Lung (tissue), 12 donors: ENCODE measurements around the gene IL3RA. TPM values are rescaled to one million over a fixed set of nuclear protein-coding genes. Genes with fewer than 3 reads are reported as not detected.
A peak's percentile ranks its signal among the peaks of the same experiment; 100 is the strongest.

Experiments used
- ATAC-seq: fragments of 200-7000 bp; cut with Tn5 transposase; one replicate; pipeline ENCODE4 v1.9.1; 2020; ENCODE audit warnings: moderate number of reproducible peaks; ENCODE audit not compliant: insufficient read depth, low FRiP score
- DNase-seq, 3 donors: peaks; one replicate each; pipeline ENCODE4 v3.0.0-alpha.2; 2013 to 2017
- H3K27ac ChIP-seq, 2 donors: one replicate each; pipeline ENCODE4 v1.5.1; 2013; ENCODE audit warnings: mild to moderate bottlenecking in 2 of 2, moderate library complexity in 2 of 2, control low read depth in 1 of 2, inconsistent platforms in 1 of 2, low read depth in 1 of 2, low read length in 1 of 2
- H3K27me3 ChIP-seq, 3 donors: one replicate each; pipeline ENCODE4 v1.5.1; 2013; ENCODE audit warnings: low read length in 2 of 3; ENCODE audit not compliant: control insufficient read depth in 3 of 3, insufficient read depth in 3 of 3
- H3K36me3 ChIP-seq, 4 donors: one replicate each; pipeline ENCODE4 v1.5.1; 2013; ENCODE audit warnings: low read length in 4 of 4, mild to moderate bottlenecking in 1 of 4, moderate library complexity in 1 of 4; ENCODE audit not compliant: control insufficient read depth in 4 of 4, insufficient read depth in 4 of 4
- H3K4me1 ChIP-seq, 5 donors: one replicate each; pipeline ENCODE4 v1.5.1; 2013; ENCODE audit warnings: low read length in 5 of 5, mild to moderate bottlenecking in 2 of 5, moderate library complexity in 1 of 5; ENCODE audit not compliant: control insufficient read depth in 5 of 5, insufficient read depth in 5 of 5
- H3K4me3 ChIP-seq: one replicate; pipeline ENCODE4 v1.5.1; 2013; ENCODE audit warnings: mild to moderate bottlenecking, control low read depth, moderate library complexity
- H3K9ac ChIP-seq, 2 donors: one replicate each; pipeline ENCODE4 v1.5.1; 2013; ENCODE audit warnings: low read length in 2 of 2, control low read depth in 1 of 2; ENCODE audit not compliant: insufficient read depth in 1 of 2
- H3K9me3 ChIP-seq, 4 donors: one replicate each; pipeline ENCODE4 v1.5.1; 2013; ENCODE audit warnings: low read length in 3 of 4, mild to moderate bottlenecking in 1 of 4, moderate library complexity in 1 of 4; ENCODE audit not compliant: control insufficient read depth in 4 of 4, insufficient read depth in 3 of 4
- WGBS, 2 donors: extraction: QIAGEN DNeasy Blood & Tissue Kit; methylation state at CpG; one replicate each; pipeline ENCODE4 v1.1.7; 2013; 5-methylcytosine and 5-hydroxymethylcytosine counted together
- polyA plus RNA-seq, 2 donors: library from polyadenylated mRNA; stranded (reverse); fragments of 200-250 nt; gene quantifications; one replicate each; pipeline ENCODE4 v1.2.1, GENCODE V29; 2013
- total RNA-seq, 2 donors: library from RNA; depleted of rRNA in 1 of 2; stranded (reverse); fragments of >200 nt in 1 of 2; gene quantifications; one replicate each; pipeline ENCODE4 v1.2.1, GENCODE V29; 2014 to 2021
- TF ChIP-seq, protein P1 (sequence below): IDR thresholded peaks from 2 replicates; pipeline ENCODE4 v1.5.1; 2012; ENCODE audit warnings: mild to moderate bottlenecking; ENCODE audit errors: control extremely low read depth, extremely low read depth
- donor health status: control.
- donor health status: control.
- donor health status: Bipolar disorder and iron deficiency.
- donor health status: healthy.
- donor health status: DM: yes; HTN: yes; CAD: no.

Gene IL3RA
- total and polyA plus RNA-seq, 4 donors, result 19.2 to 52.2 (median 20.5) TPM

- ATAC-seq (peak; percentile 82), DNase-seq (peak in 1 of 3 donors; percentile 14)
- TF ChIP-seq, protein P1, sequence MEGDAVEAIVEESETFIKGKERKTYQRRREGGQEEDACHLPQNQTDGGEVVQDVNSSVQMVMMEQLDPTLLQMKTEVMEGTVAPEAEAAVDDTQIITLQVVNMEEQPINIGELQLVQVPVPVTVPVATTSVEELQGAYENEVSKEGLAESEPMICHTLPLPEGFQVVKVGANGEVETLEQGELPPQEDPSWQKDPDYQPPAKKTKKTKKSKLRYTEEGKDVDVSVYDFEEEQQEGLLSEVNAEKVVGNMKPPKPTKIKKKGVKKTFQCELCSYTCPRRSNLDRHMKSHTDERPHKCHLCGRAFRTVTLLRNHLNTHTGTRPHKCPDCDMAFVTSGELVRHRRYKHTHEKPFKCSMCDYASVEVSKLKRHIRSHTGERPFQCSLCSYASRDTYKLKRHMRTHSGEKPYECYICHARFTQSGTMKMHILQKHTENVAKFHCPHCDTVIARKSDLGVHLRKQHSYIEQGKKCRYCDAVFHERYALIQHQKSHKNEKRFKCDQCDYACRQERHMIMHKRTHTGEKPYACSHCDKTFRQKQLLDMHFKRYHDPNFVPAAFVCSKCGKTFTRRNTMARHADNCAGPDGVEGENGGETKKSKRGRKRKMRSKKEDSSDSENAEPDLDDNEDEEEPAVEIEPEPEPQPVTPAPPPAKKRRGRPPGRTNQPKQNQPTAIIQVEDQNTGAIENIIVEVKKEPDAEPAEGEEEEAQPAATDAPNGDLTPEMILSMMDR, result no peak
- 34 to 44% methylated on average over 18 of the region's 18 CpGs for whole genome bisulfite sequencing, 2 donors
- Histone ChIP-seq H3K4me3 (no peak overlapping the region), H3K36me3 (no peaks in the 10 kb centered on the region), H3K9ac (no peak overlapping the region), H3K9me3 (no peaks in the 10 kb centered on the region), H3K27ac (peak overlapping the region in 1 of 2 donors; percentile 42), H3K27me3 (no peaks in the 10 kb centered on the region), H3K4me1 (peaks cover 0 to 2% (median 0%) of the 10 kb centered on the region in 5 donors)
These were observed 20.1 kb upstream of the IL3RA start for GRCh38 chrX:1316527-1316926.

DNA sequence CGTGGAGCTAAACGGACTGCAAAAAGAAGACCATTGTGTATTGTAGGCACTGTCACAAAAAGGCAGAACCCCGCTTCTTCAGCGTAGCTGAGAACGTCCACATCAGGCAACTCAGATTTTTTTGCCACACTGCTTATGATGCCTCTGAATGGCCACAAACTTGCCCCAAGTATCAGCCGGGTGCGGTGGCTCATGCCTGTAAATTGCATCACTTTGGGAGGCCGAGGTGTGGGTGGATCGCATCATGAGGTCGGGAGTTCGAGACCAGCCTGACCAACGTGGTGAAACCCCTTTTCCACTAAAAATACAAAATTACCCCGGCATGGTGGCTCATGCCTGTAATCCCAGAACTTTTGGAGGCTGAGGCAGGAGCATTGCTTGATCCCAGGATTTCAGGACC is 14.9 kb upstream of the IL3RA start:
- no peak for ATAC-seq
- no peak overlapping the region for H3K4me3 ChIP-seq
- no peaks in the 10 kb centered on the region for H3K9me3 ChIP-seq
- H3K4me1 ChIP-seq, result peaks cover 0 to 2% (median 0%) of the 10 kb centered on the region in 5 donors
- WGBS, 2 donors, result 70 to 75% methylated on average over 13 of the region's 13 CpGs
- H3K27ac ChIP-seq, result no peak overlapping the region
- H3K27me3 ChIP-seq, result no peaks in the 10 kb centered on the region
- no peaks in the 10 kb centered on the region for H3K36me3 ChIP-seq
- no peak for DNase-seq
- TF ChIP-seq, protein P1, result no peak
- H3K9ac ChIP-seq, result no peak overlapping the region

- Histone ChIP-seq H3K4me1 (peaks cover 0 to 2% (median 0%) of the 10 kb centered on the region in 5 donors), H3K27ac (no peak overlapping the region), H3K9me3 (no peaks in the 10 kb centered on the region), H3K36me3 (no peaks in the 10 kb centered on the region), H3K27me3 (no peaks in the 10 kb centered on the region), H3K9ac (no peak overlapping the region), H3K4me3 (no peak overlapping the region)
- TF ChIP-seq, protein P1, result no peak
- 43 to 63% methylated on average over 9 of the region's 9 CpGs for WGBS, 2 donors
- DNase-seq (no peak), ATAC-seq (no peak)
These were observed 14.2 kb upstream of the IL3RA start for GRCh38 chrX:1322393-1322792.

- ATAC-seq (no peak), DNase-seq (peak in 2 of 3 donors; percentile 9 to 30)
- Histone ChIP-seq H3K4me1 (peaks cover 0 to 6% (median 0%) of the 10 kb centered on the region in 5 donors), H3K27ac (no peak overlapping the region), H3K4me3 (no peak overlapping the region), H3K9me3 (no peaks in the 10 kb centered on the region), H3K27me3 (no peaks in the 10 kb centered on the region), H3K36me3 (no peaks in the 10 kb centered on the region), H3K9ac (no peak overlapping the region)
- WGBS, 2 donors, result 6 to 10% methylated on average over 10 of the region's 10 CpGs
- TF ChIP-seq, protein P1, result peak; percentile 7
These were observed 13.3 kb upstream of the IL3RA start for GRCh38 chrX:1323315-1323714.
